HT-29 (cell line): ENCODE measurements around the gene CAPZB. TPM values are rescaled to one million over a fixed set of nuclear protein-coding genes. Genes with fewer than 3 reads are reported as not detected.

Experiments used
- DNase-seq: peaks from one replicate; pipeline ENCODE4 v3.0.0-alpha.2; 2015; ENCODE audit warnings: low spot score
- total RNA-seq: library from RNA; depleted of rRNA; stranded (reverse); fragments of >200 nt; shearing (Covaris generic); gene quantifications from 2 replicates; pipeline ENCODE4 v1.2.3, GENCODE V29; 2014

Gene CAPZB
- total RNA-seq, 1 experiment from 2014 or later = 87.3 TPM

DNA sequence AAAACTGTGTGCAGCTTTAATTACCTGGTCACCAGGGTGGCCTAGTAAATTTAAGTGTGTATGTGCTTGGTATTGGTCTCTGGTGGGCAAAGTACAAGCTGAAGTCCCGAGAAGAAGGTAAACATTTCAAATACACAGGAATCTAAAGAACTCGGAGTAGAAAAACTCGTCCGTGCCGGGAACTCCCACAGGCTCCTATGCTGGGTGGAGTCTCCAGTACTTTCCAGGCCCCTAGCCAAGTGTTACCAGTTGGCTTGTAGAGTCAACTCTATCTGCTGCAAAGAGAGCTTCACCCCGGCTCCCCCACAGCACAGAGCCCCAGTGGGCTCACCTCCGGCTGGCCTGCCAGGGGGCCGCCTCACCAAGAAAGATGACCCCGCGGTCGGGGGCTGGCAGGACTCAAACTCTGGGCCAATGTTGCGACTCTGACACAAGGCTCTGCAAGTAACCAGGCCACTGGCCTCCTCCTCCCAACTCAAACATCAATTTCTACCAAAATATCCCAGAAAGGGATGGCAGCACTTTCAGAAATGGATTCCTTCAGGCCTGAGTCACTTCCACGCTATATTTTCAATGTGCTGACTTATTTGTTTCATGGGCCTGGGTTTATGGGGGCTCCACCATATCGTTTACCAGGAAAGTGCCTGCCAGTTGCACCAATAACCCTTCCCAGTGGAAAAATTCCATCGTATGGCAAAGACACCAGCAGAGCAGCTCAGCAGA lies 99.3 kb downstream of the CAPZB start:
- peak; percentile 74 for DNase-seq

GRCh38 chr1:19385221-19385620 lies 100.1 kb downstream of the CAPZB start:
- DNase-seq = no peak

DNA sequence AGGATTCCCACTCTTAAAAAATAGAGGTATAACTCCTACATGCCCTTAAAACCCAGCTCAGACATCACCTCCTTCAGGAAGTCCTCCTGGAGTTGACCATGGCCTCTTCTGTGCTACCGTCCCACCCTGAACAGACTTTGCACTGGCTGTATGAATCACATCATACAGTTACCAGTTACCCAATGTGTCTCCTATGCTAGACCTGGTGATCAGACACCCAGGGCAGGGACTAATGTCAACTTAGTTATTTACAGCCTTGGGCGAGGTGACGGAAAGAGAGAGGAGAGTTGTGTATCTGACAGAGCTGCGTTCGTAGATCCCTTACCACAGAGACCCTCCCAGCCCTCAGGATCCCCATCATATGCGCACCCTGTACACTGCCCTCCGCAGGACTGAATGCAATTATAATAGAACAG lies 100.6 kb downstream of the CAPZB start:
- DNase-seq = peak; percentile 48

- DNase-seq = peak; percentile 41
Observed at GRCh38 chr1:19384113-19384512, 101.2 kb downstream of the CAPZB start.

DNA sequence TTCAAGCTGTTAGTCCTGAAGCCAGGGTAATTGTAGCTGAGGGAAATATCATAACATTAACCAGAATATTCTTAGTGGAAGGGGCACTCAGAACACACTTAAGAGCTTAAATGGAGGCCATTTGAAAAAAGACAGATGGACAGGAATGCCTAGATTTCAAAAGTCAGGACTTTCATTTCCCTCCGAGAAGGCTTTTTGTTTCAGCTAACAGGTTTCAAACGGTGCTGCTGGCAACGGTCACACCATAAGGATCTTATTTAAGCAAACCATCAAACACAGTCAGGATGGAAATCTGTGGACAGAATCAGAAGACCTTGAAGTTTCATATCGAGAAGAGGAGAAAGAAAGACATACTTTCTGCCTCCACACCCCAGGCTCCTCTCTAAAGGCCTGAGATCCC lies 103.1 kb downstream of the CAPZB start:
- no peak for DNase-seq

GRCh38 chr1:19381261-19381660 lies 104.1 kb downstream of the CAPZB start:
- no peak for DNase-seq

GRCh38 chr1:19377812-19378718 lies 107.3 kb downstream of the CAPZB start:
- no peak for DNase-seq

DNA sequence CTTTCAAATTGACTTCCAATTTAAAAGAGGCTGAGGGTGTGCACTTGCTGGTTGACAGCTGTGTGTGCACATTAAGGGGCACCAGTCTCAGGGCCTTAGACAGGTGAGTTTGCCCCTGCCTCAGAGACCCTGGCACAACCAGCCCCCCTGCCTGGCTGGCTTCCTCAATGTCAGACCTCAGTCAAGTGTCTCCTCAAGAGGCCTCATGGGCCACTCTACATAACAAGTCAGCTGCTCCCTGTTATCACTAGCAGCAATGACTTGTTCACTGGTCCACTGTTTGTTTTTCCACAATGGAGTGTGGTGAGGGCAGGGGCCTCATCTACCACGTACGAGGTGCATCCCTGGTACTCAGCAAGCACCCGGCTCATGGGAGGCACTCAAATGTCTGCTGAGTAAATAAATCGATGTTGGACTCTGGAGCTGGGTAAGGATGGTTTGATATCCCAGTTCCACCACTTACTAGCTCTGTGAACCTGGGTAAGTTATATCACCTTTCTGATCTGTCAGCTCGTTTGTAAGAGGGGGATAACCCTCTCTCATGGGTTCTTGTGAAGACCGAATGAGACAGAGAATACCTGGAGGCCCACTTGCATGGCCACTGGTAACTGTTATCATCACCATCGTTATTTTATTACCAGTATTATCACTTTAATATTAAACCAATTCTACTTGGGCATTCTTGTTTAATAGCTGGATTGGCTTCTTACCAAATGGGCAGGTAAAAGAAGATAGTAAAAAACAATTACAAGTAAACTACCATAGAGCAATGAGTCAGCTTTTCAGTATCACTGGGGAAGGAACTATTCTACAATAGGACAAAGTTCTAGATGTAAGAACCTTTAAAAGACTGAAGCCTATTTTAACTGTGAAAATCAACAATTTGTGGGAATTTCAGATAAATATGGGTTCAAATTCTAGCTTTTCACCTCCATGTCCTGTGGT lies 108.6 kb downstream of the CAPZB start:
- no peak for DNase-seq

DNA sequence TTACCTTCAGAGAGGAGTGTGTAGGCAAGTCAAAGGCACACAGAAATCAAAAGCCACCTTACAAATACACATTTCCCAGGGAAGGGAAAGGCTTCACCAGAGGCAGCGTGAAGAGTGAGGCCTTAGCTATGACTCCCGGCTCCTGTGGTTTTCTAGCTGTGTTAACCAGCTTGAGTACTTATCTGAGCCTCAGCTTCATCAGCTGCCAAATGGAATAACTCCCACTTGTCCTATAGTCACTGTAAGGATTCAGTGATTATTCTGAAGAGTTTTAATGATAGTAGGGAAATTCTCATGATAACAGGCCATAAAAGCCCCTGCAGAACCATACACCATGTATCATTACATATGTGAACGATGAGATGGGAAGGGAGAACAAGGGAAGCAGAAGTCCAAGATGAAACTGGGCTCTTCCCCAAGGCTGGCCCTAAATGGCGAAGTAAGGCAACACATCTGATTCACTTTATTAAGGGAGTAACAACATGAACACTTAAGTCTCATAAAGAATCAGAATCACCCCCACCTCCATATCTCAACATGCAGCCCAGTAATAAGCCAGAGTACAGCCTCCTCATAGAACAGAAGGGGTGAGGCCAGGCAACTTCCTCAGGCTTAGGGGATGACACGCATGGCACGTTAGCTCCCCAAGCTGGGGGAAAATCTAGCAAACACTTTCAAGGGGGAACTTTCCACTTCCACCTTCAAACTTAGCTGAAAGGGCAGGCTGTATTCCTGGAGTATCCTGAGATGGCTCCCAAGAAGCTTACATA lies 109.5 kb downstream of the CAPZB start:
- DNase-seq = no peak

DNA sequence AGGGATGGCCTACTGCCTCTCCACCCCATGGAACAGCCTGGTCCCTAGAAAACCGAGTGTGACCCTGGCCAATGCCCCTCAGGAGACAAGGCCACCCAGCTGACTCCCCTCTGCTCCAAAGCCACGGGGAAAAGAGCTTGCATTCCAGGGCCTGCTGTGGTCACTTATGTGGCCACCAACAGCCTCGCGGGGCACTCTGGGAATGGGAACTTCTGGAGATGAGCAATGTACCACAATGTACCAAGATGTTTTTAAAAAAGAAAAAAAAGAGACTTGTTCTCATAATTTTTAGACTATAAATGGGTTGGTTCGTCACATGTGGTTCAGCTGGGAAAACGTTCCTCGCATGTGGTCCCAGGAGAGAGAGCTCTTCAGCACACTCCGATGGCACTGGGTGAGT lies 110.4 kb downstream of the CAPZB start:
- no peak for DNase-seq

DNA sequence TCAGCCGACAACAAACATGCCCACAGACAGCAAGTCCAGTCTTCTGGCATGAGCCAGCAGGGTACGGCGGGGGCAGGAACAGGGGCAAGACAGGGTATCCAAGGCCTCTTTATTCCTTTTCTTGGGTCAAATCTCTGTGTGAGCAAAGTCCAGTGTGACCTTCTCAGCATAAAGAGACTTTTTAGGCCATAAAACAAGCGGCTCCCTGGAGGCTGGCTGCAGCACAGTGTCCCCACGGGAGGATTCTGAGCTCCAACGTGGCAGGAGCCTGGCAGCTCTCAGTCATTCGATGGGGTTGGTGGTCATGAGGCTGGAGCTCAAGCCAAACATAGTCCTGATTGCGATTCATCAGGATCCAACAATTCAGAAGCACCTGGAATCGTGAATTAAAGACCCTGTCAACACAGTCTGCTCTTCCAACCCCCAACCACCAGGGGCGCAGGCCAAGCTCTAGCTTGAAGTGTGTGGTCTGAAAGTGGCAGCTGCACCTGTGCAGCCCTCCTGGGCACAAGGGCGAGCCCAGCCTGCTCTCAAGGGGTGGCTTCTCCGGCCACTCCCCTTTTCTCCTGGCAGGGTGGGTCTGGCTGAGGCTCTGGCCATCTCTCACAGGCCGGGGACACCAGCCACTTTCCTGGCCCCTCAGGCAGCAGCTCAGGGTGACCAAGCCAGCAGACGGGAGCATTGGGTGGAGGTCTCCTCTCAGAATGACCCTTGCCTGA lies 111.1 kb downstream of the CAPZB start:
- no peak for DNase-seq

- no peak for DNase-seq
Observed at GRCh38 chr1:19373211-19374082, 111.9 kb downstream of the CAPZB start.

DNA sequence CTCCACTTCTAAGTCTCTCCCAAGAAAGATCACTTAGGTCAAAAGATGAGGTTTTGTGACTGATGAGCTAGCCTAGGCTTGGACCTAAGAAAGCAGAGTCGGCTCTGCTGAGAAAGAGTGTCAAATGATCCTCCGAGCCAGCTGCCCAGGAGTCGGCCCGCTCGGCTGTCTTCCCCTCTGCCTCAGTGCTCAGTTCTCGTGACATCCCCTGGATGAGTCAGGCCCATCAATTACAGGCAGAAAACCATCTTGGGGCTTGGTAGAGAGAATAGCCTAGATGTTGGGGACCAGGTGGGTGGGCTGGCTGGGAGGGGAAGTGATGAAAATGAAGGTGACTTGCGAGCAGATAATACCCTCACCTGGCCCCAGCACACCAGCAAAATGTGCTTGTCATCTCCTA lies 112.7 kb downstream of the CAPZB start:
- no peak for DNase-seq

GRCh38 chr1:19372136-19372514 lies 113.2 kb downstream of the CAPZB start:
- no peak for DNase-seq

DNA sequence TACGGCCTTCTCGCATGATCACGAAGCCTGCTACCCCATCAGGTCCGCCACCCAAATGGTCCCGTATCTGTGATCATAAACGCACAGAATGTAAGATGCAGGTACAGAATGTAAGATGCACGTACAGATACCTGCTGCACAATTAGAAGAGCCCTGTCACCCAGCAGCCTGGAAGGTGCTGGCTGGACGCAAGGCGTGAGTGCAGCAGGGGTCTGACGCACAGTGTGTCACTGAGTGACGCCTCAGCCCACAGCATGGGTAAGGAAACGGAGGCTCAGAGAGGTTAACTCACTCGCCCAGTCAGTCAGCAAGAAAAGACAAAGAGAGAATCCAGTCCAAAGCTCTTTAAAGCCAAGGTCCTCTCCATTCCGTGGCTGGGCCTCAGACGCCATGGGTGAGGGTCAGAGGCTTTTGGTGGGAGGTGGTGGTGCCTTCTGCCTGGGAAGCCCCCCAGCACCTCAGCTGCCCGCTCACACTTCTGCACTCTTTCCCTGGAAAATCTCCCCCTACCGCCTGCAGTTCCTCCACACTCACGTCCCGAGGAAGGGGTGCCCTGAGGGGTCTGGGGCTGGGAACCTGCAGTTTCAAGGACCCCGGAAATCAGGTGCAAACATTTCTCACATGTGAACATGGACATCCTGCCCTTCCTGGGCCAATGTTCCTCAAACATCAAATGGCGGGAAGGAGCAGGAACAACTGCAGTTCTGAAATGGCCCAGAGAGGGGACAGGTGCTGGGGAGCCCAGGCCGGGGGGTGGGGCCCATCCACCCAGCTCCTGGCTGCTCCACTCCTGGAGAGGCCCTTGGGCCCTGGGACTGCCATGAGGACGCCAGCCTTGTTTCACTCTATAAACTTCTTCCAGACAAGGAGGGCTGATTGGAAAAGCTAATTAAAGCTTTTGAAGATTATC lies 113.9 kb downstream of the CAPZB start:
- no peak for DNase-seq

- no peak for DNase-seq
Observed at GRCh38 chr1:19370453-19371170, 114.7 kb downstream of the CAPZB start.

GRCh38 chr1:19369396-19370090 lies 115.8 kb downstream of the CAPZB start:
- DNase-seq = no peak
